PC-9 (cell line): ENCODE data around the gene RPTOR. TPM values are rescaled to one million over a fixed set of nuclear protein-coding genes. Genes with fewer than 3 reads are reported as not detected.

Source experiments
- BruUV-seq: library from RNA; stranded (reverse); fragments of 400-500 nt; replicated peaks from 2 replicates; lab custom pipeline; 2021; lab: Mats Ljungman, UMichigan
- CTCF ChIA-PET: fragments of 300-600 bp; sonication (Branson Sonifier 250); formaldehyde crosslinking; loops from one replicate; lab custom pipeline; 2022; ENCODE audit warnings: antibody characterized with exemption; lab: Charles Lee
- POLR2A ChIA-PET: fragments of 300-600 bp; sonication (Branson Sonifier 250); formaldehyde crosslinking; loops from one replicate; lab custom pipeline; 2022; ENCODE audit warnings: antibody characterized with exemption; ENCODE audit not compliant: unreplicated experiment; lab: Charles Lee
- DNase-seq, 2 experiments: peaks; one replicate each; pipeline versions ENCODE4 v3.0.0 to v3.0.0-alpha.2; 2015 to 2022; ENCODE audit warnings: mixed read lengths in 1 of 2
- H2AFZ ChIP-seq: fragments of 200-600 bp; sonication (generic); 2 replicates; pipeline ENCODE4 v1.8.1; 2017; ENCODE audit warnings: antibody characterized with exemption
- H3F3A ChIP-seq: fragments of 200-600 bp; sonication (generic); 2 replicates; pipeline ENCODE4 v1.8.1; 2017; ENCODE audit warnings: antibody characterized with exemption, mild to moderate bottlenecking, low read depth; ENCODE audit not compliant: insufficient read depth
- H3K27ac ChIP-seq: fragments of 200-600 bp; sonication (generic); 2 replicates; pipeline ENCODE4 v1.6.1; 2016; ENCODE audit warnings: mixed run types
- H3K27me3 ChIP-seq: fragments of 200-600 bp; sonication (generic); 2 replicates; pipeline ENCODE4 v1.6.1; 2016; ENCODE audit warnings: low read depth, mixed run types; ENCODE audit not compliant: insufficient read depth
- H3K36me3 ChIP-seq: fragments of 200-600 bp; sonication (generic); 2 replicates; pipeline ENCODE4 v1.6.1; 2016; ENCODE audit warnings: low read depth, mixed run types
- H3K4me1 ChIP-seq: fragments of 200-600 bp; sonication (generic); replicated peaks from 2 replicates; pipeline ENCODE4 v1.6.1; 2016; ENCODE audit warnings: mixed run types; ENCODE audit not compliant: insufficient read depth
- H3K4me2 ChIP-seq: fragments of 200-600 bp; sonication (generic); 2 replicates; pipeline ENCODE4 v1.6.1; 2017; ENCODE audit warnings: mixed run types
- H3K4me3 ChIP-seq: fragments of 200-600 bp; sonication (generic); 2 replicates; pipeline ENCODE4 v1.6.1; 2016; ENCODE audit warnings: mixed run types
- H3K79me2 ChIP-seq: fragments of 200-600 bp; sonication (generic); 2 replicates; pipeline ENCODE4 v1.6.1; 2017; ENCODE audit warnings: low read depth, mixed run types
- H3K9me2 ChIP-seq: fragments of 200-600 bp; sonication (generic); 2 replicates; pipeline ENCODE4 v1.8.1; 2017; ENCODE audit warnings: mild to moderate bottlenecking; ENCODE audit not compliant: insufficient read depth
- H3K9me3 ChIP-seq: fragments of 200-600 bp; sonication (generic); 2 replicates; pipeline ENCODE4 v1.8.1; 2016; ENCODE audit warnings: low read depth; ENCODE audit not compliant: insufficient read depth
- H4K20me1 ChIP-seq: fragments of 200-600 bp; sonication (generic); 2 replicates; pipeline ENCODE4 v1.8.1; 2017; ENCODE audit not compliant: insufficient read depth
- EZH2 ChIP-seq: fragments of 200-600 bp; sonication (generic); IDR thresholded peaks from 2 replicates; pipeline ENCODE4 v1.8.0; 2017; ENCODE audit warnings: antibody characterized with exemption, low read depth
- intact Hi-C: fragments of 100-400 bp; cut with micrococcal nuclease; formaldehyde crosslinking; loops from one replicate; pipeline ENCODE4 v1.10.0; 2022; ENCODE audit not compliant: unreplicated experiment
- total RNA-seq: library from RNA; stranded (reverse); gene quantifications from 2 replicates; pipeline ENCODE4 v1.2.3, GENCODE V29; 2021
- TF ChIP-seq, protein P1 (sequence below): fragments of 200-600 bp; sonication (generic); conservative IDR thresholded peaks from 2 replicates; pipeline ENCODE4 v1.6.1; 2017; ENCODE audit warnings: mixed run types, antibody characterized with exemption, mild to moderate bottlenecking, moderate library complexity

The RPTOR gene
- total RNA-seq, 1 experiment from 2014 or later, result 50.8 TPM

DNA sequence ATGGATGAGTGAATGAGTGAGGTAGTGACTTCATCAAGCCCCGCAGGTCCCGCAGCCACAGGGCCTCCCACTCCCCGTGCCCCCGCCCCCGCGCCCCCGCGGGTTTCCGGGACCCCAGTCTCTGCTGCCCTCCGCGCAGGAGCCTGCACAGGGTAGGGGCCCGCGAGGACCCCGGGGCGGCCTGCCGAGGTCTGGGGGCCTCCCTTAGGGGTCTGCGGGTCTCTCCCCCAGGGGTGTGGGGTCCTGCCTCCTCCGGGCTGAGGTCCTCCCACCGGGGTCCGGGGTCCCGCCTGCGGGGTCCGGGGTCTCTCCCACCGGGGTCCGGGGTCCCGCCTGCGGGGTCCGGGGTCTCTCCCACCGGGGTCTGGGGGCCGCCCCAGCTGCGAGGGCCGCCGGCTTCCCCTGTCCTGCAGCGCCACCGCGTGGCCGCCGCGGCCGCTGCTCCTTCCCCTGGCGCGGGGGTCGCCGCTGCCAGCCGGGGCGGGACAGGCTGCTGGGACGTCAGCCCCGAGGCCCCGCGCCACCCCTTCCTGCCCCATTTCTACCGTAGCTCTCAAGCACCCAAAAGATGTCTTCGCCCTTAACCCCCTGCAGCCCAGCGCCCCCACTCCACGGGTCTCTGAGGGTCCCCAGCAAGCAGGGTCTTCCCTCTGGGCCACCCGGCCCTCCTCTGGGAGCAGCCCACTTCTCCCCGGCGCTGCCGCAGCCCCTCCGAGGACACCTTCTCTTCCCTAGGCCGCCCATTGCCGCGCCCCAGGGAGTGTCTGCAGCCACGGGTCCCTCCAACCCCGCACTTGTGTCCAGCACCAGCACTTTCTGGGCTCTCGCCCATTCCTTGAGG, 436.6 kb downstream of the RPTOR start:
- Histone ChIP-seq H3K27ac (no peak overlapping the region), H3K9me2 (no peaks in the 10 kb centered on the region), H2AFZ (no peak overlapping the region), H3K27me3 (no peaks in the 10 kb centered on the region), H3K4me2 (no peak overlapping the region), H3K36me3 (no peaks in the 10 kb centered on the region), H3K9me3 (no peaks in the 10 kb centered on the region), H4K20me1 (no peaks in the 10 kb centered on the region), H3F3A (no peaks in the 10 kb centered on the region), H3K4me3 (no peak overlapping the region), H3K79me2 (no peaks in the 10 kb centered on the region), H3K4me1 (no peaks in the 10 kb centered on the region)
- TF ChIP-seq, protein P1, sequence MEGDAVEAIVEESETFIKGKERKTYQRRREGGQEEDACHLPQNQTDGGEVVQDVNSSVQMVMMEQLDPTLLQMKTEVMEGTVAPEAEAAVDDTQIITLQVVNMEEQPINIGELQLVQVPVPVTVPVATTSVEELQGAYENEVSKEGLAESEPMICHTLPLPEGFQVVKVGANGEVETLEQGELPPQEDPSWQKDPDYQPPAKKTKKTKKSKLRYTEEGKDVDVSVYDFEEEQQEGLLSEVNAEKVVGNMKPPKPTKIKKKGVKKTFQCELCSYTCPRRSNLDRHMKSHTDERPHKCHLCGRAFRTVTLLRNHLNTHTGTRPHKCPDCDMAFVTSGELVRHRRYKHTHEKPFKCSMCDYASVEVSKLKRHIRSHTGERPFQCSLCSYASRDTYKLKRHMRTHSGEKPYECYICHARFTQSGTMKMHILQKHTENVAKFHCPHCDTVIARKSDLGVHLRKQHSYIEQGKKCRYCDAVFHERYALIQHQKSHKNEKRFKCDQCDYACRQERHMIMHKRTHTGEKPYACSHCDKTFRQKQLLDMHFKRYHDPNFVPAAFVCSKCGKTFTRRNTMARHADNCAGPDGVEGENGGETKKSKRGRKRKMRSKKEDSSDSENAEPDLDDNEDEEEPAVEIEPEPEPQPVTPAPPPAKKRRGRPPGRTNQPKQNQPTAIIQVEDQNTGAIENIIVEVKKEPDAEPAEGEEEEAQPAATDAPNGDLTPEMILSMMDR, result peak; percentile 71
- TF ChIP-seq EZH2, result no peak
- BruUV-seq, result no TSS peak
- CTCF ChIA-PET, result no interaction called here
- POLR2A ChIA-PET, result no interaction called here
- intact Hi-C loops, result loop anchor here (5.0 kb wide), 1 partner anchor 554 kb away; no protein-coding TSS in a partner anchor
- DNase-seq, result no peak

- ChIA-PET CTCF (no interaction called here), POLR2A (no interaction called here)
- H3F3A ChIP-seq, result no peaks in the 10 kb centered on the region
- no peaks in the 10 kb centered on the region for H3K27me3 ChIP-seq
- intact Hi-C loops, result loop anchor here (5.0 kb wide), 1 partner anchor 555 kb away; no protein-coding TSS in a partner anchor
- H3K79me2 ChIP-seq, result no peaks in the 10 kb centered on the region
- TF ChIP-seq, protein P1, result no peak
- no peak for TF ChIP-seq EZH2
- H3K36me3 ChIP-seq, result no peaks in the 10 kb centered on the region
- H2AFZ ChIP-seq, result no peak overlapping the region
- no peak overlapping the region for H3K4me3 ChIP-seq
- no peaks in the 10 kb centered on the region for H3K9me2 ChIP-seq
- no TSS peak for BruUV-seq
- no peak overlapping the region for H3K27ac ChIP-seq
- no peak overlapping the region for H3K4me2 ChIP-seq
- no peaks in the 10 kb centered on the region for H3K4me1 ChIP-seq
- no peak for DNase-seq
- H3K9me3 ChIP-seq, result no peaks in the 10 kb centered on the region
- H4K20me1 ChIP-seq, result no peaks in the 10 kb centered on the region
Measured at GRCh38 chr17:80981929-80982425, 437.3 kb downstream of the RPTOR start.

DNA sequence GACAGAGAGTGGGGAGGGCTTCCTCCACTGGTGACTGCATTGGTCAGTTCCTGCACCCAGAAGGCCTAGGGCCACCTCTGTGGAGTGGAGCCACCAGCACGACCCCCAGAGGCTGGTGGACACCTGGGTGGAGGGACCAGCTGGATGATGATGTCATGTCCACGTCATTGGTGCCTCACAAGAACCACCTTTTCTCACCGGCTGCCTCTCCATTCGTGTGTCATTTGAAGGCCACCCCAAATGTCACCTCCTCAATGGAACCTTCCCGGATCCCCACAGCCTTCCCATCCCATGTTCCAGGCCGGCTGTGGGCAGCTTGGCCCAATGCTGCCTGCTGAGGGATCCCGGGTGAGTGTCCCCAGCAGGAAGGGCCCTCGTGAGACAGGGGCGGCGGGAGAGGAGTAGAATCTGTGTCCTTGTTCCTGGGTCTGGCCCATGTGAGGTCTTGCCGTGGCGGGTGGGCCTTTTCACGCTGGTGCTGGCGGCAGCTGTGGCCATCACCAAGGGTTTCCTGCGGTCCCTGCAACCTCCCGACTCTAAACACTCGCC, 437.9 kb downstream of the RPTOR start:
- POLR2A ChIA-PET, result no interaction called here
- Histone ChIP-seq H3K27ac (no peak overlapping the region), H3K4me3 (no peak overlapping the region), H3K9me2 (no peaks in the 10 kb centered on the region), H3K9me3 (no peaks in the 10 kb centered on the region), H3F3A (no peaks in the 10 kb centered on the region), H3K36me3 (no peaks in the 10 kb centered on the region), H3K4me1 (no peaks in the 10 kb centered on the region), H3K4me2 (no peak overlapping the region), H3K79me2 (no peaks in the 10 kb centered on the region), H4K20me1 (no peaks in the 10 kb centered on the region), H3K27me3 (no peaks in the 10 kb centered on the region), H2AFZ (no peak overlapping the region)
- no TSS peak for BruUV-seq
- CTCF ChIA-PET, result no interaction called here
- TF ChIP-seq EZH2, result no peak
- TF ChIP-seq, protein P1, result no peak
- intact Hi-C loops, result loop anchor here (5.0 kb wide), 1 partner anchor 555 kb away; no protein-coding TSS in a partner anchor
- no peak for DNase-seq
